ENCODE measurements around the gene LMNA. TPM values are rescaled to one million over a fixed set of nuclear protein-coding genes. Genes with fewer than 3 reads are reported as not detected.
A peak's percentile ranks its signal among the peaks of the same experiment; 100 is the strongest.

LMNA gene
- total RNA-seq, 1 experiment from 2014 or later = 112 TPM

GRCh38 chr1:156146020-156146768, 31.7 kb downstream of the LMNA start:
- no peaks in the 10 kb centered on the region for H3K27me3 ChIP-seq (replicated peaks; ENCODE audit: control insufficient read depth, insufficient read depth, low read length)
- CTCF ChIA-PET = interaction anchor here (0.6 to 4.1 kb wide), 9 partner anchors 9 to 173 kb away, joined by 3 to 73 read pairs (median 4); partner anchors contain the start of genes PMF1, SLC25A44 and SMG5
- H3K4me3 Mint-ChIP-seq (ENCODE audit: unreplicated experiment) = peak overlapping the region; percentile 68
- no peaks in the 10 kb centered on the region for H3K9me3 Mint-ChIP-seq (ENCODE audit: unreplicated experiment)
- H3K36me3 Mint-ChIP-seq (ENCODE audit: insufficient read depth, unreplicated experiment) = peaks cover 23% of the 10 kb centered on the region
- peak overlapping the region; percentile 88 for H3K27ac Mint-ChIP-seq (ENCODE audit: unreplicated experiment)
- no peaks in the 10 kb centered on the region for H3K9me3 ChIP-seq
- H3K27me3 Mint-ChIP-seq (ENCODE audit: insufficient read depth, unreplicated experiment) = no peaks in the 10 kb centered on the region
- intact Hi-C loops (cut with micrococcal nuclease; ENCODE audit: unreplicated experiment) = loop anchor here (1.0 to 5.0 kb wide), 5 partner anchors 35 to 171 kb away; partner anchors contain the start of gene PMF1
- POLR2A ChIA-PET = interaction anchor here (1.0 to 1.2 kb wide), 4 partner anchors 26 to 79 kb away, joined by 3 to 11 read pairs (median 4); partner anchors contain the start of gene PMF1
- peak in 1 of 2 experiments; percentile 74 for DNase-seq
- TF ChIP-seq, protein P1, sequence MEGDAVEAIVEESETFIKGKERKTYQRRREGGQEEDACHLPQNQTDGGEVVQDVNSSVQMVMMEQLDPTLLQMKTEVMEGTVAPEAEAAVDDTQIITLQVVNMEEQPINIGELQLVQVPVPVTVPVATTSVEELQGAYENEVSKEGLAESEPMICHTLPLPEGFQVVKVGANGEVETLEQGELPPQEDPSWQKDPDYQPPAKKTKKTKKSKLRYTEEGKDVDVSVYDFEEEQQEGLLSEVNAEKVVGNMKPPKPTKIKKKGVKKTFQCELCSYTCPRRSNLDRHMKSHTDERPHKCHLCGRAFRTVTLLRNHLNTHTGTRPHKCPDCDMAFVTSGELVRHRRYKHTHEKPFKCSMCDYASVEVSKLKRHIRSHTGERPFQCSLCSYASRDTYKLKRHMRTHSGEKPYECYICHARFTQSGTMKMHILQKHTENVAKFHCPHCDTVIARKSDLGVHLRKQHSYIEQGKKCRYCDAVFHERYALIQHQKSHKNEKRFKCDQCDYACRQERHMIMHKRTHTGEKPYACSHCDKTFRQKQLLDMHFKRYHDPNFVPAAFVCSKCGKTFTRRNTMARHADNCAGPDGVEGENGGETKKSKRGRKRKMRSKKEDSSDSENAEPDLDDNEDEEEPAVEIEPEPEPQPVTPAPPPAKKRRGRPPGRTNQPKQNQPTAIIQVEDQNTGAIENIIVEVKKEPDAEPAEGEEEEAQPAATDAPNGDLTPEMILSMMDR (IDR thresholded peaks at IDR 0.05; ENCODE audit: insufficient read depth in 1 of 2, low read depth in 1 of 2, low read length in 1 of 2, severe bottlenecking in 1 of 2, unreplicated experiment in 1 of 2) = peak; percentile 65 to 78
- peaks cover 11% of the 10 kb centered on the region for H3K4me1 ChIP-seq
- peaks cover 20% of the 10 kb centered on the region for H3K4me1 Mint-ChIP-seq (ENCODE audit: low read depth, unreplicated experiment)
- BruUV-seq (replicated peaks) = no TSS peak
- H3K4me3 ChIP-seq (ENCODE audit: low read depth, low read length) = peak overlapping the region; percentile 22; the same call in 1 of the 2 replicates
- no peaks in the 10 kb centered on the region for H3K36me3 ChIP-seq (ENCODE audit: control insufficient read depth, insufficient read depth, low read length)

- no TSS peak for BruUV-seq (replicated peaks)
- no peak overlapping the region for H3K4me3 ChIP-seq (ENCODE audit: low read depth, low read length)
- no peak for DNase-seq
- ChIA-PET CTCF (interaction anchor here (1.2 to 4.1 kb wide), 3 partner anchors 78 to 113 kb away, joined by 4 to 73 read pairs (median 6); no protein-coding TSS in a partner anchor), POLR2A (interaction anchor here (1.1 to 1.2 kb wide), 3 partner anchors 25 to 66 kb away, joined by 3 to 4 read pairs (median 4); partner anchors contain the start of gene PMF1)
- no peaks in the 10 kb centered on the region for H3K9me3 ChIP-seq
- Mint-ChIP-seq H3K4me1 (ENCODE audit: low read depth, unreplicated experiment) (peaks cover 20% of the 10 kb centered on the region), H3K9me3 (ENCODE audit: unreplicated experiment) (no peaks in the 10 kb centered on the region), H3K4me3 (ENCODE audit: unreplicated experiment) (peak overlapping the region; percentile 68), H3K27me3 (ENCODE audit: insufficient read depth, unreplicated experiment) (no peaks in the 10 kb centered on the region), H3K36me3 (ENCODE audit: insufficient read depth, unreplicated experiment) (peaks cover 16% of the 10 kb centered on the region), H3K27ac (ENCODE audit: unreplicated experiment) (peak overlapping the region; percentile 88)
- no peaks in the 10 kb centered on the region for H3K36me3 ChIP-seq (ENCODE audit: control insufficient read depth, insufficient read depth, low read length)
- TF ChIP-seq, protein P1 (IDR thresholded peaks at IDR 0.05; ENCODE audit: insufficient read depth in 1 of 2, low read depth in 1 of 2, low read length in 1 of 2, severe bottlenecking in 1 of 2, unreplicated experiment in 1 of 2) = no peak
- no peaks in the 10 kb centered on the region for H3K27me3 ChIP-seq (replicated peaks; ENCODE audit: control insufficient read depth, insufficient read depth, low read length)
- intact Hi-C loops (cut with micrococcal nuclease; ENCODE audit: unreplicated experiment) = loop anchor here (1.0 to 5.0 kb wide), 5 partner anchors 34 to 170 kb away; partner anchors contain the start of gene PMF1
- peaks cover 11% of the 10 kb centered on the region for H3K4me1 ChIP-seq
Observed at GRCh38 chr1:156146769-156147405, 32.4 kb downstream of the LMNA start.

- Mint-ChIP-seq H3K27me3 (ENCODE audit: insufficient read depth, unreplicated experiment) (no peaks in the 10 kb centered on the region), H3K27ac (ENCODE audit: unreplicated experiment) (no peak overlapping the region), H3K9me3 (ENCODE audit: unreplicated experiment) (no peaks in the 10 kb centered on the region), H3K4me1 (ENCODE audit: low read depth, unreplicated experiment) (peaks cover 29% of the 10 kb centered on the region), H3K4me3 (ENCODE audit: unreplicated experiment) (no peak overlapping the region), H3K36me3 (ENCODE audit: insufficient read depth, unreplicated experiment) (peaks cover 16% of the 10 kb centered on the region)
- DNase-seq = no peak
- CTCF ChIA-PET = interaction anchor here (0.9 to 4.1 kb wide), 2 partner anchors 65 to 76 kb away, joined by 3 to 73 read pairs; partner anchors contain the start of gene PMF1
- H3K4me1 ChIP-seq = peaks cover 11% of the 10 kb centered on the region
- intact Hi-C loops (cut with micrococcal nuclease; ENCODE audit: unreplicated experiment) = loop anchor here (5.0 kb wide), 2 partner anchors 64 to 169 kb away; partner anchors contain the start of gene PMF1
- TF ChIP-seq, protein P1 (IDR thresholded peaks at IDR 0.05; ENCODE audit: insufficient read depth in 1 of 2, low read depth in 1 of 2, low read length in 1 of 2, severe bottlenecking in 1 of 2, unreplicated experiment in 1 of 2) = no peak
- H3K4me3 ChIP-seq (ENCODE audit: low read depth, low read length) = no peak overlapping the region
- H3K36me3 ChIP-seq (ENCODE audit: control insufficient read depth, insufficient read depth, low read length) = no peaks in the 10 kb centered on the region
- no peaks in the 10 kb centered on the region for H3K9me3 ChIP-seq
- H3K27me3 ChIP-seq (replicated peaks; ENCODE audit: control insufficient read depth, insufficient read depth, low read length) = no peaks in the 10 kb centered on the region
- BruUV-seq (replicated peaks) = no TSS peak
- POLR2A ChIA-PET = interaction anchor here (1.2 kb wide), 1 partner anchor 64 kb away, joined by 4 read pairs; the partner anchor contains the start of gene PMF1
Observed at GRCh38 chr1:156148216-156148615, 33.7 kb downstream of the LMNA start.
